ENCODE measurements around the gene LEFTY1.
"Not testable (repeated sequence)": the region's sequence is repeated elsewhere in the genome, so short reads cannot be mapped to it uniquely, and the experiment has no call there.

Gene LEFTY1

GRCh38 chr1:225887554-225888288 is 1.2 kb downstream of the LEFTY1 start:
- not testable (repeated sequence) for DNase-seq

DNA sequence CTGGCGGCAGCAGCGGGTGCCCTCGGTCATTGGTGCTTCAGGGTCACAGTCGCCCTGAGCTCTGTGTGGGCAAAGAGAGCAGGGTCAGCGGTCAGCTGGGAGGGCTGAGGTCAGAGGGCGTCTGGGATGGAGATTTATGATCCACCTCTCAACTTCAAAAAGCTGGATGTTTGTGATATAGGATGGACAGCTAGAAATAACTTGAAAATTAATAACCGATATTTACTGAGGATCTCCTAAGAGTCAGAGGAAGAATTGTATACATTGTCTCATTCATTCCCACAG is 2.0 kb downstream of the LEFTY1 start:
- DNase-seq, result no peak

GRCh38 chr1:225886159-225887029 is 2.6 kb downstream of the LEFTY1 start:
- DNase-seq, result no peak

GRCh38 chr1:225885336-225885735 is 3.6 kb downstream of the LEFTY1 start:
- no peak for DNase-seq

GRCh38 chr1:225883616-225884265 is 5.2 kb downstream of the LEFTY1 start:
- no peak for DNase-seq

- no peak for DNase-seq
Observed at GRCh38 chr1:225882694-225883615, 6.0 kb downstream of the LEFTY1 start.

- DNase-seq, result no peak
Observed at GRCh38 chr1:225881959-225882693, 6.8 kb downstream of the LEFTY1 start, which contains the start of gene TMEM63A. Gene TMEM63A (minus strand): TSS chr1:225882380. CDS start chr1:225877580, 4,800 bp downstream.

- no peak for DNase-seq
Observed at GRCh38 chr1:225881081-225881958, 7.6 kb downstream of the LEFTY1 start.

DNA sequence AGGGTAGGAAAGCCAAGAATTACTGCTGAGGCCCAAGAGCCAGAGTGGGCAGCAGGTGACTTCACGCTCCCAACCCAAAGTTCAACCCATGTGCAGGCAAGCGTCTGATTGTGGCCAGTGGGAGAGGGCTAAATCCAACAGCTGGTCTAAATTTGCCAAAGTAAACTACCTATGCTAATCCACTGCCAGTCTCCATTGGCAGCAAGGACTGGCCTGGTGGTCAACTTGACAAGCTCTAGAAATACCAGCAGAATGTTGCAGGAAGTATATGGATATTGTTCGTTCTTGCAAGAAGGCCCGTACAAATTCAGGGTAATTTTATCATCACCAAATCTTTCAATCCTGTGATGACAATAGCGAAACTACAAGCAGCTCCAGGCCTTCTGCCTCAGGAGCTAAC is 8.3 kb downstream of the LEFTY1 start:
- no peak for DNase-seq

DNA sequence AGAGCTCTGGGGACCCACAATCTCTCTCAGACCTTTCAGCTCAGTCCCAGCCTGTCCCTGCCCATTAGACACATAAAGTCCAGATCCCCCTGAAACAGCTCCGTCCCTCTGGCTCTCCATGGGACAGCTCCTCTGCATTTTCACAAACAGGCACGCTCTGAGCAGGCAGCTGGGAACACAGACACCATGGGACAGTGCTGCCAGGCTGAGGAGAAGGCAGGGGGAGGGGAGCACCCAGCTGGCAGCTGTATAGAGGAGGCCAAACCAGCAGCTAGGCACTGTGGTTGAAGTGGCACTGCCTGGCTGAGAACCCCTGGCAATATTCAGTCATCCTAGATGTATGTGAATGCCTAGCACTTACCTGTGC is 8.7 kb downstream of the LEFTY1 start:
- DNase-seq, result no peak

DNA sequence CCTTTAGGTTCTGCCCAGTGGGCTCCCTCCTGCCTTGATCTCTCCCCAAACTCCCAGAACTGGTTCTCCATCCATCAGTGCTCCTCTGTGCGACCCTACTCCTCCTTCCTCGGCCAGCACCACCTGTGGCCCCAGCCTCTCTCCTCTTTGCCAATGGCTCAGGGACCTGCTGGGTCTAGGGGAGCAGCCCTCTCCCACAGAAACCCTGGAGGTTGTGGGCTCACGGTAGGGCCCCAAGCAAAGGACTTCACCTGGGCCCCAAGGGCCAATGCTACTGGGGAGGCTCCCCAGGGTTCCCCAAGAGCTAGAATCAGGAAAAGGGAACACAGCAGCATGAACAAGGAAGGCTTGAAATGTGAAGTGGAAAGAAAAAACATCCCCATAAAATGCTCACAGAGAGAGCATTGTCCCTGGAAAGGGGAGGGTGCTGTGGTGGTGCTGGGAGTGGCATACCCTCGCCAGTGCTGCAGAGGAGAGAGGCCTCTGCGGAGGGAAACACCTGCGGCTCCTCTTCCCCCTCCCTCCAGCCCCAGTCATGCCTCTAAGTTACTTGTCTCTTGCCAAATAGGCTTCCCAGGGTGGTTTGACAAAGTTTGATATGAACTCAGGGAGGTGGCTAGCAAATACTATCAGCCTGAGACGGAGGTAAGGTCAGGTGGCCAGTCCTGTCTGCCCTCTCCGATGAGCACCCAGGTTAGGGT is 9.3 kb downstream of the LEFTY1 start:
- no peak for DNase-seq

DNA sequence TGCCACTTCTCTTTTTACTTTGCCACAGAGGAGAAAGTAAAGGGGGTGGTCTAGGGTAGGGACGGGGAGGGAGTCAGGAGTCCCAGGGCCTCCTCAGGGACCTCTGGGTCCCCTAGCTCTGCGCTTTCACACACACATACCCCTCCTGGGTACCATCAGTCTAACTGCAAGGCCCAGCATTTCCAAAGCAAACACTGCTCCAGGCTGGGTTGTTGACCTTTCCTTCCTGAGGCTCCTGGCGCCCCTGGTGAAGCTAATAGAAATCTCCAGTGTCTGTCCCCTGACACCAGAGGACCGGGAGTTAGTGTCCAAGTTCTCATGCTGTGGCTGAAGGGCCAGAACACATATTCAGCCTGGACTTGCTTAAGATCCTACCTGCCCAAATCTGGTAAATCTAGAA is 10.7 kb downstream of the LEFTY1 start:
- no peak for DNase-seq

DNA sequence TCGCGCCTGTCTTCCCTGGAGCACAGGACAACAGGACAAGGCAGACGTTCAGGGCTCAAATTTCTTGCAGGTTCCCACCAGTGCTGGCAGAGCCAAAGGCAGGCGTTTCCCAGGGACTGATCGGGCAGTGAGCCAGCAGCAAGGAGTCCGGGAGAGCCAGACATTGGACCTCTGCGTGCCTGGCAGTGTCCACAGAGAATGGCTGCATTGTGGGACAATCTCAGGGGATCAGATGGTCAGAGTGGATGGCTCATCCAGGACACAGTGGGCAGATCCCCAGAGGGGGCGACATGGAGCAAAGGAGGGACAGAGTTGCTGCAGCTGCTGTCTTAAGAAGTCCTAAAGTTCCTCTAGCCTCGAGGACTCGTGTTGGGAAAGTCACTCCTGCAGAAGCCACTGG is 11.4 kb downstream of the LEFTY1 start:
- DNase-seq, result peak in 1 of 2 experiments; percentile 19

GRCh38 chr1:225876900-225877510 is 11.9 kb downstream of the LEFTY1 start:
- DNase-seq, result no peak

DNA sequence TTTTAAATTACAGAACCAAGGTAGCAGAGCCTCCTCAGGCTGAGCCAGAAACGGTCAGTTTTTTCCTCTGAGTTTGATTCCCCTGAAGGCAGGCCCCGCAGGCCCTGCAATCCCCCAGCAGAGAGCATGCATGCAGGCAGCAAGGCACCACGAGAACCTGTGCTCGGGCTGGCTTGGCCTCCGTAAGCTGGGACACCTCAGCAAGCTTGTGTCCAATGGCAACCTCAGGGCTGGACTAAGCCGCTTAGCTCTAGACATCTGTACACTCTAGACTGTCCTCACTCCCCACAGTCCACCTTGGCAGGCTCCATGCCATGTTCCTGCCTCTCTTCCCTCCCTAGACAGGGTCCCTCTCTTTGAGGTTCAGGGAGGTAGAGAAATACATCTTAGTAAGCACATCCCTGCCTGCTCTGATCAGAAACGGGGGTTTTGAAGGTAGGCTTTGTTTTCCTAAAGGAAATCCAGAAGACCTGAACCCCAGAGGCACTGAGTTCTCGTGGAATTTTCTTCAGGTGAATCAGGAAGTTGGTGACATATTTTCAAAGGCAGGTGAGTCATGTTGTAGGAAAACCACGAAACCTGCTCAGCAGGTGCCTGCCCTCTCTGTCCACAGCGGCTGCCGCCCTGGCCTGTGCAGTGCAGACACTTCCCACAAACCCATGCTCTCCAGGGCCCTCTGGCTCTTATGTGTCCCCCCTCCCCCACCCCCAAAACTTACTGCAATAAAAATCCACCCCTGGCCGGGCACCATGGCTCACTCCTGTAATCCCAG is 13.7 kb downstream of the LEFTY1 start:
- no peak for DNase-seq

- DNase-seq, result no peak
Observed at GRCh38 chr1:225874431-225874830, 14.5 kb downstream of the LEFTY1 start.

DNA sequence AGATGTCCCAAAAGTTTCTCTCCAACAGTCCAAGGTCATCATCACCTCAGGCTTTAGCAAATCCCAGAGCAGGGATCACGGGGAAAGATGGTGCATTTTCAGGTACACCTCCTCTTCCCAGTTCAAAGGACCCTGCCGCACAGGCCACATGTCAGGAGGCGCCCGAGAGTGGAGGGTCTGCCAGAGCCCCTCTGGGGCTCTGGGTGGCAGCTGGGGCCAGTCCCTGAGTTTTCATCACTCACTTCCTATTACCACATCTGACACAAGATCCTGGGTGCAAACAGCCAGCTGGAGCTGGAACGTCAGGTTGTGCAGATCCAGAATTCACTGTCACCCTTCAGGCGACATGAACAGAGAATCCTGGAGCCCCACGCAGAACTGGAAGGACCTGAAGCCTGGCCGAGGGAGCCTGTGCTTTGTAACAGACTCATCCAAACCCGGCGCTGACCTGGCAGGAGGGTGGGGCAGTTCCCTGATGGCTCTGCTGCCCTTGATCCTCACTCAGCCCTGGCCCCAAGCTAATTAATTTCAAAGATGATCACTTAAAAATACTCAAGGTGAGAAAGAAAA is 15.6 kb downstream of the LEFTY1 start:
- no peak for DNase-seq

DNA sequence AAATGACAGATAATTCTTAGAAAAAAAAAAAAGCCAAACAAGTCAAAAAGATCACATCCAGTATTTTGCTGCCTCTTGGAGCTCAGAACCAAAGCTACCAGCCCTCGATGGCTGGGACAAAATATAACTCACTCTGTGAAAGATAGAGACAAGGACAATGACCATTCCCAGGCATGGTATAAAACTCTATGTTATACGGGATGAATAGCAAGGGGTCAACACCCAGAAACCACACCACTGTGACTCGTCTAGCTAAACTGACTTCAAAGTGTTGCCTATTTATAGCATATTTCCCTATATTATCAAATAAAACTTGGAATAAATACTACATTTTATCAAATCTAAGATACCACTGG is 16.9 kb downstream of the LEFTY1 start:
- DNase-seq, result no peak

All from NCI-H1930 (cell line).